ENCODE measurements around the gene P2RY2.
"Not testable (repeated sequence)": the region's sequence is repeated elsewhere in the genome, so short reads cannot be mapped to it uniquely, and the experiment has no call there.

Gene P2RY2

GRCh38 chr11:73229896-73230875 is 12.1 kb downstream of the P2RY2 start:
- no peak for DNase-seq

- DNase-seq, result no peak
Observed at GRCh38 chr11:73230931-73231330, 12.8 kb downstream of the P2RY2 start.

GRCh38 chr11:73232487-73232886 is 14.4 kb downstream of the P2RY2 start:
- DNase-seq, result not testable (repeated sequence)

- DNase-seq, result no peak
Observed at GRCh38 chr11:73233211-73233610, 15.1 kb downstream of the P2RY2 start.

GRCh38 chr11:73233692-73234470 is 15.8 kb downstream of the P2RY2 start:
- no peak for DNase-seq

- DNase-seq, result no peak
Observed at GRCh38 chr11:73234471-73235181, 16.5 kb downstream of the P2RY2 start.

GRCh38 chr11:73235236-73235786 is 17.2 kb downstream of the P2RY2 start:
- no peak for DNase-seq

GRCh38 chr11:73236205-73236765 is 18.2 kb downstream of the P2RY2 start:
- no peak for DNase-seq

- DNase-seq, result no peak
Observed at GRCh38 chr11:73236854-73237253, 18.8 kb downstream of the P2RY2 start.

- no peak for DNase-seq
Observed at GRCh38 chr11:73237471-73238290, 19.6 kb downstream of the P2RY2 start.

- no peak for DNase-seq
Observed at GRCh38 chr11:73239111-73239521, 21.0 kb downstream of the P2RY2 start.

GRCh38 chr11:73239571-73240189 is 21.6 kb downstream of the P2RY2 start:
- no peak for DNase-seq

GRCh38 chr11:73240190-73240781 is 22.2 kb downstream of the P2RY2 start:
- DNase-seq, result no peak

- no peak for DNase-seq
Observed at GRCh38 chr11:73241300-73241699, 23.2 kb downstream of the P2RY2 start.

- peak; percentile 36 for DNase-seq
Observed at GRCh38 chr11:73242251-73243092, 24.4 kb downstream of the P2RY2 start.

- no peak for DNase-seq
Observed at GRCh38 chr11:73243093-73243485, 25.0 kb downstream of the P2RY2 start.

GRCh38 chr11:73244589-73245240 is 26.6 kb downstream of the P2RY2 start:
- no peak for DNase-seq

GRCh38 chr11:73245461-73245860 is 27.4 kb downstream of the P2RY2 start:
- no peak for DNase-seq

GRCh38 chr11:73246303-73246702 is 28.2 kb downstream of the P2RY2 start:
- no peak for DNase-seq
